Stomach (tissue), 4 donors: ENCODE data around the gene NHS.

Experiments used
- CTCF ChIP-seq, 7 experiments: fragments of 450-650 bp in 4 of 7; fragments of 200-600 bp in 3 of 7; sonication (generic) in 3 of 7; IDR thresholded peaks; one replicate each; pipeline ENCODE4 v1.5.1; 2016 to 2019; ENCODE audit warnings: antibody characterized with exemption in 7 of 7, control low read depth in 2 of 7, mild to moderate bottlenecking in 1 of 7
- POLR2A ChIP-seq, 4 donors: fragments of 450-650 bp; IDR thresholded peaks; one replicate each; pipeline ENCODE4 v1.6.1; 2016; ENCODE audit warnings: antibody characterized with exemption in 4 of 4, control low read depth in 2 of 4, mild to moderate bottlenecking in 1 of 4, moderate library complexity in 1 of 4
- POLR2AphosphoS5 ChIP-seq, 3 donors: sonication (generic); formaldehyde crosslinking; IDR thresholded peaks; one replicate each; pipeline ENCODE4 v1.6.1; 2016; ENCODE audit warnings: antibody characterized with exemption in 3 of 3

- no peak for TF ChIP-seq CTCF (IDR thresholded peaks at IDR 0.05)
- TF ChIP-seq POLR2AphosphoS5 (IDR thresholded peaks at IDR 0.05): no peak
- TF ChIP-seq POLR2A (IDR thresholded peaks at IDR 0.05): no peak
Observed at GRCh38 chrX:17359500-17359899, 15.5 kb upstream of the NHS start.
